GM13976 (cell line): ENCODE data around the gene ONECUT3.

ENCODE experiments used
- DNase-seq: peaks from one replicate; pipeline ENCODE4 v3.0.0; 2012; ENCODE audit warnings: low spot score
- CTCF ChIP-seq: IDR thresholded peaks from 2 replicates; pipeline ENCODE4 v1.5.1; 2012; ENCODE audit warnings: borderline replicate concordance, mild to moderate bottlenecking; ENCODE audit not compliant: insufficient read depth; ENCODE audit errors: extremely low read depth, missing control alignments, control extremely low read depth
- in situ Hi-C: fragments of 300-500 bp; cut with MboI; formaldehyde crosslinking; loops from one replicate; pipeline ENCODE4 v1.12.0; 2022; ENCODE audit warnings: low sequenced_read_pairs, mixed read lengths, inconsistent platforms; ENCODE audit not compliant: unreplicated experiment

Gene ONECUT3

DNA sequence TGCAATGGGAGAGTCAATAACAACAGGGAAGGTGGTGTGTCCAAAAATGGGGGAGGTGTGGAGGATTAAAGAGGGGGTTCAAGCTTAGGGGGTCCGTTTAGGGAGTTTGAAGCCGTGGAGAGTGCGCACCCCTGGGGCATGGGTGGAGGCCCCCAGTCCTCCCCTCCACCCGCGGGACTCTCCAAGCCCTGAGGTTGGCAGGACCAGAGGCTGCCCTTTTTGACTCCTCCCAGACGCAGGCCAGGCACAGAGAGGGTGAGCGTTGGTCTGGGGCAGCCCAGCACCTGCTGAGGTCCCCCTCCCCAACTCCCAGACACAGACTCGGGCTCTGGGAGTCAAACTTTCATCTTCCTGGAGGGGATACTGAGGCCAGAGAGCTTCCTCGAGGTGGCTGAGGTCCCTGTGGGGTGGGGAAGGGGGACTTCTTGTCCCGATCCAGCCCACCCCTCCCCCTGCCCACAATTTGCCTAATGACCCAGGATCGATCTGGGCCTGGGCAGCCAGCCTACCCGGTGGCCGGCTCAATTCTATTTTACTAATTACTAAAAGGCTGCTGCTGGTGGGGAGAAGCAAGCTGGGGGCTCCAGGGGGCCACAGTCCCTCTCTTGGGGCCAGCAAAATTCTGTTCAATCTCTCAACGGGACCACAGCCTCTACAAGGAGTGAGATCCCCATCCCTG is 2.8 kb upstream of the ONECUT3 start:
- in situ Hi-C loops: no loop called here
- no peak for DNase-seq
- no peak for TF ChIP-seq CTCF

- TF ChIP-seq CTCF: no peak
- DNase-seq: no peak
- in situ Hi-C loops: no loop called here
Observed at GRCh38 chr19:1751367-1752008, 1.8 kb upstream of the ONECUT3 start.

- no peak for DNase-seq
- in situ Hi-C loops: no loop called here
- no peak for TF ChIP-seq CTCF
Observed at GRCh38 chr19:1752009-1752756, 1.1 kb upstream of the ONECUT3 start.

DNA sequence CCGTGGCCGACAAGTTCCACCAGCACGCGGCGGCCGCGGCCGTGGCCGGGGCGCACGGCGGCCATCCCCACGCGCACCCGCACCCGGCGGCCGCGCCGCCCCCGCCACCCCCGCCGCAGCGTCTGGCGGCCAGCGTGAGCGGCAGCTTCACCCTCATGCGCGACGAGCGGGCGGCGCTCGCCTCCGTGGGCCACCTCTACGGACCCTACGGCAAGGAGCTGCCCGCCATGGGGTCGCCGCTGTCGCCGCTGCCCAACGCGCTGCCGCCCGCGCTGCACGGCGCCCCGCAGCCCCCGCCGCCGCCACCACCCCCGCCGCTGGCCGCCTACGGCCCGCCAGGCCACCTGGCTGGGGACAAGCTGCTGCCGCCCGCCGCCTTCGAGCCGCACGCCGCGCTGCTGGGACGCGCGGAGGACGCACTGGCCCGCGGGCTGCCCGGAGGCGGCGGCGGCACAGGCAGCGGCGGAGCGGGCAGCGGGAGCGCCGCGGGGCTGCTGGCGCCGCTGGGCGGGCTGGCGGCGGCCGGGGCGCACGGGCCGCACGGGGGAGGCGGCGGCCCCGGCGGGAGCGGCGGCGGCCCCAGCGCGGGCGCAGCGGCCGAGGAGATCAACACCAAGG is 821 bp downstream of the ONECUT3 start:
- in situ Hi-C loops: no loop called here
- no peak for DNase-seq
- TF ChIP-seq CTCF: no peak

DNA sequence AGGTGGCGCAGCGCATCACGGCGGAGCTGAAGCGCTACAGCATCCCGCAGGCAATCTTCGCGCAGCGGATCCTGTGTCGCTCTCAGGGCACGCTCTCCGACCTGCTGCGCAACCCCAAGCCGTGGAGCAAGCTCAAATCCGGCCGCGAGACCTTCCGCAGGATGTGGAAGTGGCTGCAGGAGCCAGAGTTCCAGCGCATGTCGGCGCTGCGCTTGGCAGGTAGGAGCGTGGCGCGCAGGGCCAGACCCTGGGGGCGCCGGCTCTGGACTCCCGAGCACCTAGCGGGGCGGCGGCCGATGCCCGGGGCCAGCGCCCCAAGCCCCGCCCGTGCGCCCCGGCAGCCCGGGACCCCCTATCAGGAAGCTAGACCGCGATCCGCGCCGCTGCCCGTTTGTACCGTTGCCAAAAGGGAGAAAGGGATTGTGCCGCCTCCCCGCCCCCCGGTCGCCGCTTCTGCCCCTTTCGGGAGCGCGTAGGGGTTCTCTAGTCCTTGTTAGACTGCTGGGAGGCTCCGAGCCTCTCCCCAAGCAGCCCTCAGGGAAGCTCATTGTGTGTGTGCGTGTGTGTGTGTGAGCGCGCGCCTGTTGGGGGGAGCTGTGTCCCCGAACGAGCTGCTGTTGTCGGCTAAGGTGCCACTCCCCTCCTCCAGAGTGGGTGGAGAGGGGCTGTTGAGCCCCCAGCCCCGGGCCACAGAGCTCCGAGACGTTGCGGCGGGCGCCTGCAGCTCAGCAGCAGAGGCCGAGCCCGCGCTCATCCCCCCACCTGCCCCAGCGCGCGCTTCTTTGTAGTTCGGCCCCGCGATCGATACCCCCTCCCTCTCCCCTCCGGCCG is 1.5 kb downstream of the ONECUT3 start:
- in situ Hi-C loops: no loop called here
- no peak for DNase-seq
- TF ChIP-seq CTCF: no peak
